ENCODE measurements around the gene PLIN1. TPM values are rescaled to one million over a fixed set of nuclear protein-coding genes. Genes with fewer than 3 reads are reported as not detected.

The PLIN1 gene, protein sequence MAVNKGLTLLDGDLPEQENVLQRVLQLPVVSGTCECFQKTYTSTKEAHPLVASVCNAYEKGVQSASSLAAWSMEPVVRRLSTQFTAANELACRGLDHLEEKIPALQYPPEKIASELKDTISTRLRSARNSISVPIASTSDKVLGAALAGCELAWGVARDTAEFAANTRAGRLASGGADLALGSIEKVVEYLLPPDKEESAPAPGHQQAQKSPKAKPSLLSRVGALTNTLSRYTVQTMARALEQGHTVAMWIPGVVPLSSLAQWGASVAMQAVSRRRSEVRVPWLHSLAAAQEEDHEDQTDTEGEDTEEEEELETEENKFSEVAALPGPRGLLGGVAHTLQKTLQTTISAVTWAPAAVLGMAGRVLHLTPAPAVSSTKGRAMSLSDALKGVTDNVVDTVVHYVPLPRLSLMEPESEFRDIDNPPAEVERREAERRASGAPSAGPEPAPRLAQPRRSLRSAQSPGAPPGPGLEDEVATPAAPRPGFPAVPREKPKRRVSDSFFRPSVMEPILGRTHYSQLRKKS
- 0.09 and 0.17 TPM in 2 replicates for total RNA-seq (2022)
- Bru-seq, nascent RNA = percentile 23 among the genes with signal in this experiment
- percentile 34 among the genes with signal in this experiment for BruChase-seq, experiment 1, labeled RNA remaining after a 6-hour chase
- percentile 38 among the genes with signal in this experiment for BruChase-seq, experiment 2, labeled RNA remaining after a 2-hour chase
- long read RNA-seq = 0 reads

DNA sequence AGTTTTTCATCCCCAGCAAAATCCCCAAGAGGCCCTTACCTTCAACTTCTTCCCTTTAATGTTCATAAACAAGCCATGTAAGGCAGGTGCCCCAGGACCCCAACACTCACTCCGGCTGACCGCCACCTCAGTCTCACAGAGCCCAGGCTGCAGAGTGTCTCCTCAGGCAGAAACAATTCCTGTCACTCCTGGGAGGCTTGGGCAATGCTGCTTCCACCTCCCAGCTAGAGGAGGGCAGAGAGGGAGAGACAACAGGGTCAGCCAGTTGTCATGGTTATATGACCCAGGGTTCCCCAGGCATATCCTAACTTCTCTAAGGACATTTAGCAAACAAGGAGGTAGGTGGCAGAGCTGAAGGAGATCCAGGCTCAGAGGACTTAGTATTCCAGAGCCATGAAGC lies at the start of gene PLIN1:
Gene PLIN1 (minus strand): TSS at position 156 of the 400 bp plus-strand sequence. CDS start 1,878 bp downstream, outside the sequence.
- no peak for TF ChIP-seq CTCF (IDR thresholded peaks at IDR 0.05; ENCODE audit: unreplicated experiment)
- ChIA-PET POLR2A (interaction anchor here (2.6 to 2.7 kb wide), 2 partner anchors 10 to 17 kb away, joined by 8 to 11 read pairs; no protein-coding TSS in a partner anchor), CTCF (interaction anchor here (0.6 to 1.1 kb wide), 4 partner anchors 14 to 20 kb away, joined by 3 to 6 read pairs (median 3); no protein-coding TSS in a partner anchor)
- Mint-ChIP-seq H3K9me3 (ENCODE audit: unreplicated experiment) (no peaks in the 10 kb centered on the region), H3K4me3 (ENCODE audit: unreplicated experiment) (peak within 1 kb of the TSS; percentile 3), H3K36me3 (ENCODE audit: insufficient read depth, unreplicated experiment) (no peaks in the 10 kb centered on the region), H3K27ac (ENCODE audit: low read depth, unreplicated experiment) (peak within 1 kb of the TSS; percentile 70), H3K27me3 (ENCODE audit: insufficient read depth, unreplicated experiment) (no peaks in the 10 kb centered on the region), H3K4me1 (ENCODE audit: insufficient read depth, unreplicated experiment) (peaks cover 22% of the 10 kb centered on the region)
- DNase-seq (ENCODE audit: unreplicated experiment) = no peak
- intact Hi-C loops (cut with micrococcal nuclease) = no loop called here
- BruUV-seq (replicated peaks) = no TSS peak

- no peaks in the 10 kb centered on the region for H3K4me1 Mint-ChIP-seq (ENCODE audit: insufficient read depth, unreplicated experiment)
- intact Hi-C loops (cut with micrococcal nuclease) = no loop called here
- no TSS peak for BruUV-seq (replicated peaks)
- TF ChIP-seq CTCF (IDR thresholded peaks at IDR 0.05; ENCODE audit: unreplicated experiment) = no peak
- ChIA-PET CTCF (interaction anchor here (0.7 to 1.4 kb wide), 3 partner anchors 12 to 133 kb away, joined by 3 to 8 read pairs (median 3); no protein-coding TSS in a partner anchor), POLR2A (no interaction called here)
- H3K9me3 Mint-ChIP-seq (ENCODE audit: unreplicated experiment) = no peaks in the 10 kb centered on the region
- no peak for DNase-seq (ENCODE audit: unreplicated experiment)
- H3K4me3 Mint-ChIP-seq (ENCODE audit: unreplicated experiment) = no peak overlapping the region
- no peaks in the 10 kb centered on the region for H3K27me3 Mint-ChIP-seq (ENCODE audit: insufficient read depth, unreplicated experiment)
- H3K27ac Mint-ChIP-seq (ENCODE audit: low read depth, unreplicated experiment) = no peak overlapping the region
- H3K36me3 Mint-ChIP-seq (ENCODE audit: insufficient read depth, unreplicated experiment) = no peaks in the 10 kb centered on the region
Observed at GRCh38 chr15:89728254-89728653, 49.1 kb upstream of the PLIN1 start.

DNA sequence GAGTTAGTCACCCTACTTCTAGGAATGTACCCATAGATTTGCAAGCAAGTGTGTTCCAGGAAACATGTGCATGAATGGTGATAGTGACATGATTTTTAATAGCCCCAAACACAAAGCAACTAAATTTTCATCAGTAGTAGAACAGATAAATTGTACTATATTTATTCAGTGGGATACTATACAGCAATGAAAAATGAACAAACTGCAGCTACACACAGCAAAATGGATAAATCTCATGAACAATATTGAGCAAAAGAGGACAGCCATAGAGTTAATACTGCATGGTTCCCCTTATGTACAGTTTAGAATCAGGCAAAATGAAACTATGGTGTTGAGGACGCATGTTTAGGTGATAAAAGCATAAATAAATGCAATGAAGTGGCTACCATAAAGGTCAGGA lies 45.9 kb upstream of the PLIN1 start:
- no peak for TF ChIP-seq CTCF (IDR thresholded peaks at IDR 0.05; ENCODE audit: unreplicated experiment)
- no peaks in the 10 kb centered on the region for H3K4me1 Mint-ChIP-seq (ENCODE audit: insufficient read depth, unreplicated experiment)
- peaks cover 4% of the 10 kb centered on the region for H3K9me3 Mint-ChIP-seq (ENCODE audit: unreplicated experiment)
- no peak for DNase-seq (ENCODE audit: unreplicated experiment)
- no TSS peak for BruUV-seq (replicated peaks)
- ChIA-PET POLR2A (no interaction called here), CTCF (interaction anchor here (1.2 to 1.8 kb wide), 2 partner anchors 150 to 164 kb away, joined by 3 to 5 read pairs; no protein-coding TSS in a partner anchor)
- H3K27ac Mint-ChIP-seq (ENCODE audit: low read depth, unreplicated experiment) = no peak overlapping the region
- no peaks in the 10 kb centered on the region for H3K27me3 Mint-ChIP-seq (ENCODE audit: insufficient read depth, unreplicated experiment)
- H3K36me3 Mint-ChIP-seq (ENCODE audit: insufficient read depth, unreplicated experiment) = no peaks in the 10 kb centered on the region
- intact Hi-C loops (cut with micrococcal nuclease) = no loop called here
- H3K4me3 Mint-ChIP-seq (ENCODE audit: unreplicated experiment) = no peak overlapping the region

DNA sequence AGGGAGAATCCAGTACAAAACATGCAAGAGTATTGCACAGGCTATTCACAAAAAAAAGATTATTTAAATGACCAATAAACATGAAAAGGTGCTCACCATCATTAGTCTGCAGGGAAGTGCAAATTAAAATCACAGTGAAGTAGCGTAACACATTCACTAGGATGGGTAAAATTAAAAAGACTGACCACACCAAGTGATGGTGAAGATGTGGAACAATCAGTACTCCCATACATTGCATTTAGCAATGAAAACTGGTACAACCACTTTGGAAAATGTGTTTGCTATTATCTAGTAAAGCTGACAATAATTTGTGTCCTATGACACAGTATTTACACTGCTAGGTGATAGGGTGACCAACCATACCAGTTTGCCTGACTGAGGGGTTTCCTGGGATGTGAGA lies 45.5 kb upstream of the PLIN1 start:
- H3K27ac Mint-ChIP-seq (ENCODE audit: low read depth, unreplicated experiment) = no peak overlapping the region
- intact Hi-C loops (cut with micrococcal nuclease) = no loop called here
- DNase-seq (ENCODE audit: unreplicated experiment) = no peak
- no peak overlapping the region for H3K4me3 Mint-ChIP-seq (ENCODE audit: unreplicated experiment)
- no peaks in the 10 kb centered on the region for H3K27me3 Mint-ChIP-seq (ENCODE audit: insufficient read depth, unreplicated experiment)
- ChIA-PET POLR2A (no interaction called here), CTCF (no interaction called here)
- no peaks in the 10 kb centered on the region for H3K4me1 Mint-ChIP-seq (ENCODE audit: insufficient read depth, unreplicated experiment)
- peaks cover 4% of the 10 kb centered on the region for H3K9me3 Mint-ChIP-seq (ENCODE audit: unreplicated experiment)
- BruUV-seq (replicated peaks) = no TSS peak
- TF ChIP-seq CTCF (IDR thresholded peaks at IDR 0.05; ENCODE audit: unreplicated experiment) = no peak
- H3K36me3 Mint-ChIP-seq (ENCODE audit: insufficient read depth, unreplicated experiment) = peaks cover 4% of the 10 kb centered on the region
